ENCODE measurements around the gene EIF4E.
"Not testable (repeated sequence)": the region's sequence is repeated elsewhere in the genome, so short reads cannot be mapped to it uniquely, and the experiment has no call there.

The EIF4E gene

GRCh38 chr4:98928505-98929340 lies at the start of gene EIF4E:
EIF4E (minus strand) TSS chr4:98929133; CDS start chr4:98929112, 21 bp downstream.
- DNase-seq (ENCODE audit: low spot score): peak; percentile 97

- DNase-seq (ENCODE audit: low spot score): no peak
Observed at GRCh38 chr4:98977557-98977956, 48.6 kb upstream of the EIF4E start.

GRCh38 chr4:98976716-98977115 lies 47.8 kb upstream of the EIF4E start:
- no peak for DNase-seq (ENCODE audit: low spot score)

GRCh38 chr4:98969878-98970785 lies 41.2 kb upstream of the EIF4E start:
- DNase-seq (ENCODE audit: low spot score): no peak

- DNase-seq (ENCODE audit: low spot score): no peak
Observed at GRCh38 chr4:98967786-98968329, 38.9 kb upstream of the EIF4E start.

GRCh38 chr4:98966926-98967325 lies 38.0 kb upstream of the EIF4E start:
- no peak for DNase-seq (ENCODE audit: low spot score)

GRCh38 chr4:98963538-98964433 lies 34.9 kb upstream of the EIF4E start:
- no peak for DNase-seq (ENCODE audit: low spot score)

GRCh38 chr4:98961770-98962169 lies 32.8 kb upstream of the EIF4E start:
- DNase-seq (ENCODE audit: low spot score): no peak

- DNase-seq (ENCODE audit: low spot score): no peak
Observed at GRCh38 chr4:98959411-98959810, 30.5 kb upstream of the EIF4E start.

GRCh38 chr4:98958065-98958464 lies 29.1 kb upstream of the EIF4E start:
- no peak for DNase-seq (ENCODE audit: low spot score)

- DNase-seq (ENCODE audit: low spot score): no peak
Observed at GRCh38 chr4:98955229-98955628, 26.3 kb upstream of the EIF4E start.

- no peak for DNase-seq (ENCODE audit: low spot score)
Observed at GRCh38 chr4:98951710-98952109, 22.8 kb upstream of the EIF4E start.

- no peak for DNase-seq (ENCODE audit: low spot score)
Observed at GRCh38 chr4:98950925-98951324, 22.0 kb upstream of the EIF4E start.

GRCh38 chr4:98946359-98946758 lies 17.4 kb upstream of the EIF4E start:
- DNase-seq (ENCODE audit: low spot score): no peak

- no peak for DNase-seq (ENCODE audit: low spot score)
Observed at GRCh38 chr4:98945297-98945850, 16.4 kb upstream of the EIF4E start.

GRCh38 chr4:98939892-98940298 lies 11.0 kb upstream of the EIF4E start:
- DNase-seq (ENCODE audit: low spot score): peak; percentile 28

- DNase-seq (ENCODE audit: low spot score): no peak
Observed at GRCh38 chr4:98939438-98939837, 10.5 kb upstream of the EIF4E start.

GRCh38 chr4:98937986-98938720 lies 9.2 kb upstream of the EIF4E start:
- peak; percentile 7 for DNase-seq (ENCODE audit: low spot score)

GRCh38 chr4:98935633-98936032 lies 6.7 kb upstream of the EIF4E start:
- DNase-seq (ENCODE audit: low spot score): no peak

- not testable (repeated sequence) for DNase-seq (ENCODE audit: low spot score)
Observed at GRCh38 chr4:98934851-98935250, 5.9 kb upstream of the EIF4E start.

GRCh38 chr4:98932539-98932938 lies 3.6 kb upstream of the EIF4E start:
- no peak for DNase-seq (ENCODE audit: low spot score)
